ENCODE results near the gene TKFC. TPM values are rescaled to one million over a fixed set of nuclear protein-coding genes. Genes with fewer than 3 reads are reported as not detected.

TKFC gene
- total RNA-seq, 2 experiments from 2014 or later: 79.1 to 86.3 TPM

- CTCF ChIA-PET: interaction anchor here (1.3 to 3.1 kb wide), 5 partner anchors 8 to 75 kb away, joined by 3 to 14 read pairs (median 9); no protein-coding TSS in a partner anchor
- Mint-ChIP-seq H3K4me3 (no peak overlapping the region), H3K9me3 (no peaks in the 10 kb centered on the region), H3K4me1 (ENCODE audit: low read depth) (no peaks in the 10 kb centered on the region), H3K36me3 (ENCODE audit: low read depth) (peaks cover 34% of the 10 kb centered on the region), H3K27me3 (no peaks in the 10 kb centered on the region), H3K27ac (peak overlapping the region; percentile 19)
- ATAC-seq: peak; percentile 83
- TF ChIP-seq, protein P1, sequence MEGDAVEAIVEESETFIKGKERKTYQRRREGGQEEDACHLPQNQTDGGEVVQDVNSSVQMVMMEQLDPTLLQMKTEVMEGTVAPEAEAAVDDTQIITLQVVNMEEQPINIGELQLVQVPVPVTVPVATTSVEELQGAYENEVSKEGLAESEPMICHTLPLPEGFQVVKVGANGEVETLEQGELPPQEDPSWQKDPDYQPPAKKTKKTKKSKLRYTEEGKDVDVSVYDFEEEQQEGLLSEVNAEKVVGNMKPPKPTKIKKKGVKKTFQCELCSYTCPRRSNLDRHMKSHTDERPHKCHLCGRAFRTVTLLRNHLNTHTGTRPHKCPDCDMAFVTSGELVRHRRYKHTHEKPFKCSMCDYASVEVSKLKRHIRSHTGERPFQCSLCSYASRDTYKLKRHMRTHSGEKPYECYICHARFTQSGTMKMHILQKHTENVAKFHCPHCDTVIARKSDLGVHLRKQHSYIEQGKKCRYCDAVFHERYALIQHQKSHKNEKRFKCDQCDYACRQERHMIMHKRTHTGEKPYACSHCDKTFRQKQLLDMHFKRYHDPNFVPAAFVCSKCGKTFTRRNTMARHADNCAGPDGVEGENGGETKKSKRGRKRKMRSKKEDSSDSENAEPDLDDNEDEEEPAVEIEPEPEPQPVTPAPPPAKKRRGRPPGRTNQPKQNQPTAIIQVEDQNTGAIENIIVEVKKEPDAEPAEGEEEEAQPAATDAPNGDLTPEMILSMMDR (IDR thresholded peaks at IDR 0.05): no peak
- POLR2A ChIA-PET: interaction anchor here (1.6 to 3.0 kb wide), 3 partner anchors 10 to 20 kb away, joined by 4 to 24 read pairs (median 5); partner anchors contain the start of gene VWCE
- intact Hi-C loops (cut with micrococcal nuclease): no loop called here
- peak; percentile 28 for DNase-seq
These were observed 23.3 kb upstream of the TKFC start for GRCh38 chr11:61309739-61310138.

GRCh38 chr11:61310749-61311148, 22.3 kb upstream of the TKFC start:
- POLR2A ChIA-PET: interaction anchor here (0.7 to 1.5 kb wide), 2 partner anchors 13 to 23 kb away, joined by 3 to 4 read pairs; partner anchors contain the start of genes DDB1 and TKFC
- ATAC-seq (no peak), DNase-seq (no peak)
- CTCF ChIA-PET: interaction anchor here (1.3 to 3.1 kb wide), 4 partner anchors 16 to 74 kb away, joined by 4 to 14 read pairs (median 10); partner anchors contain the start of gene VWCE
- TF ChIP-seq, protein P1 (IDR thresholded peaks at IDR 0.05): no peak
- H3K27ac Mint-ChIP-seq: no peak overlapping the region
- no peaks in the 10 kb centered on the region for H3K27me3 Mint-ChIP-seq
- no peaks in the 10 kb centered on the region for H3K9me3 Mint-ChIP-seq
- H3K4me1 Mint-ChIP-seq (ENCODE audit: low read depth): no peaks in the 10 kb centered on the region
- H3K36me3 Mint-ChIP-seq (ENCODE audit: low read depth): peaks cover 29% of the 10 kb centered on the region
- intact Hi-C loops (cut with micrococcal nuclease): no loop called here
- no peak overlapping the region for H3K4me3 Mint-ChIP-seq

DNA sequence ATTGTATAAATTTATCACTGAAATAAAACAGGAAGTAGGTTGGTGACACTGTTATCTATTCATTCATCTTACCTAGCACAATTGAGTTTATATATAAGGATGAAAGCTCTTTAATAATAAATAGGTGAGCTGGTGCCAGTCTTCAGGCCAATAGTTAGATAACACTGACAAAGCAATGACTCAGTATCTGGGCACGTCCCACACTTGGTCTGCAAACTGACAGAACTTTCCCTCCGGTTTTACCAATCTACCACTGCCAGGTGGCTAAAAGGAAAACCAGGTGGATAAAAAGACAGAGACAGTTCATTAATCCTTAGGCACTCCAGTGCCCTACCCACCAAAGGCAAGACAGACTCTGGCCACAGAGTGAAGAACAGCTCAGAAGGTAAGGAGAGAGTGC, 17.8 kb upstream of the TKFC start:
- TF ChIP-seq, protein P1 (IDR thresholded peaks at IDR 0.05): no peak
- intact Hi-C loops (cut with micrococcal nuclease): no loop called here
- DNase-seq (no peak), ATAC-seq (no peak)
- POLR2A ChIA-PET: interaction anchor here (0.6 to 1.7 kb wide), 2 partner anchors 11 to 445 kb away, joined by 3 to 4 read pairs; no protein-coding TSS in a partner anchor
- no peak overlapping the region for H3K27ac Mint-ChIP-seq
- no peak overlapping the region for H3K4me3 Mint-ChIP-seq
- CTCF ChIA-PET: interaction anchor here (1.2 kb wide), 1 partner anchor 71 kb away, joined by 4 read pairs; no protein-coding TSS in a partner anchor
- H3K27me3 Mint-ChIP-seq: no peaks in the 10 kb centered on the region
- no peaks in the 10 kb centered on the region for H3K4me1 Mint-ChIP-seq (ENCODE audit: low read depth)
- no peaks in the 10 kb centered on the region for H3K9me3 Mint-ChIP-seq
- peaks cover 32% of the 10 kb centered on the region for H3K36me3 Mint-ChIP-seq (ENCODE audit: low read depth)

DNA sequence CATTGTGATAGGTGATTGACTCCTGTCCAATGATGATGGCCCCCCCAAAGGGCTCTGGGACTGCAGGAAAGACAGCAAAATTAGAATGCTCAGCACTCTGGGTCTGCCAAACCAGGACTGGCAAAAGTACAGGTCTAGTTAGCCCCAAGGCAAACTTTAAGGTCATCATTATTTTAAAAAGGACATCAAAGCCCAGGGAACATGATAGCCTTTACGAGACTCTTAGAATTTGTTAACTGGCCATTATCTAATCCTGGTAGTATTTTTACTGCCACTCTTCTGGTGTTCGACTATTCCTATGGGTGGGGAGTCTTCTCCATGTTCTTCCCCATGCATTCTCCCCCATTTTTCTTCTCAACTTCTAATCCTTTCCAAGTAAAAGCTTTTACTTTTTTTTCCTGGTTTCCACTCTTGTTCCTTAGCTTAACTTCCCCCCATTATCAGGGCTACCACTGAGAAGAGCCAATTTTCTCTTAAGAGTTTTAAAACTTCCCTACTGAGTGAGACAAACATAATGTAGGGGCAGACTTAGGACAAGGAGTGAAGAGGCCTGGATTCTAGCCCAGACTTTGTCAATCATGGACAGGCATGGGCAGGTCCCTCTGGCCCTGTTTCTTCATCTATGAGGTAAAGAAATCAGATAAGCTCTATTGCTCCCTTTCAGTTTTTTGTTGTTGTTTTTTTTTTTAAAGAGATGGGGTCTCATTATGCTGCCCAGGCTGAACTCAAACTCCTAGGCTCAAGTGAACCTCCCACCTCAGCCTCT, 7.2 kb upstream of the TKFC start:
- DNase-seq: no peak
- H3K4me1 Mint-ChIP-seq (ENCODE audit: low read depth): peaks cover 29% of the 10 kb centered on the region
- TF ChIP-seq, protein P1 (IDR thresholded peaks at IDR 0.05): no peak
- ATAC-seq: no peak
- no peaks in the 10 kb centered on the region for H3K27me3 Mint-ChIP-seq
- no peak overlapping the region for H3K4me3 Mint-ChIP-seq
- ChIA-PET POLR2A (interaction anchor here (0.9 to 6.2 kb wide), 4 partner anchors 10 to 92 kb away, joined by 3 to 26 read pairs (median 4); partner anchors contain the start of gene VWCE), CTCF (interaction anchor here (0.7 to 1.6 kb wide), 2 partner anchors 10 to 60 kb away, joined by 4 to 5 read pairs; no protein-coding TSS in a partner anchor)
- peaks cover 62% of the 10 kb centered on the region for H3K36me3 Mint-ChIP-seq (ENCODE audit: low read depth)
- no peaks in the 10 kb centered on the region for H3K9me3 Mint-ChIP-seq
- H3K27ac Mint-ChIP-seq: no peak overlapping the region
- intact Hi-C loops (cut with micrococcal nuclease): no loop called here

Measured in activated CD8-positive, alpha-beta T cell treated with anti-CD3 and anti-CD28 coated beads for 36 hours (primary cell).